ENCODE results near the gene LRRC31.

Gene LRRC31

DNA sequence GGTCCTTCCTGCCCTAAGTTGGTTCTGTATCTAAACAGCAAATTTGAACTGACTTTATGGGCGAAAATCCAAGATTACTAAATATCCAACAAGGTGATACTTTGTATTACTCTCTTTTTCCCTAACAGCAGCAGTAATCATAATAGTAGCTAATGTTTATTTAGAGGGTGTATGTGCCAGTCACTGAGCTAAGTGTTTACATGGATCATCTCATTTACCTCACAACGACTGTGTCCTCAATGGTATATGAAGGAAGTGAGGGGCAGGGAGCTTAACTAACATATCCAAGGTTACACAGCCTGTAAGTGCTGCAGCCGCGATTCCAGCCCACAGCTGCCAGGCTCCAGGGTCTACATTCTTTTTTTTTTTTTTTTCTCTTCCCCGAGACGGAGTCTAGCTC is 46.8 kb downstream of the LRRC31 start:
- no peak overlapping the region for H3K27ac ChIP-seq
- no peaks in the 10 kb centered on the region for H3K36me3 ChIP-seq (ENCODE audit: insufficient read depth)
- TF ChIP-seq CTCF (conservative IDR thresholded peaks at IDR 0.05; ENCODE audit: low read depth, low read length) = no peak
- no peak overlapping the region for H3K4me3 ChIP-seq (IDR thresholded peaks at IDR 0.05; ENCODE audit: insufficient read depth, low read depth, low read length)
- H3K4me1 ChIP-seq (ENCODE audit: low read depth, poor library complexity, severe bottlenecking) = peaks cover 5% of the 10 kb centered on the region
- H4K20me1 ChIP-seq (ENCODE audit: insufficient read depth) = no peaks in the 10 kb centered on the region
- no peak overlapping the region for H3K4me2 ChIP-seq
- H3K79me2 ChIP-seq (ENCODE audit: insufficient read depth, low read depth) = no peaks in the 10 kb centered on the region
- H2AFZ ChIP-seq (ENCODE audit: low read depth) = no peak overlapping the region
- no peak overlapping the region for H3K9ac ChIP-seq
- H3K27me3 ChIP-seq (ENCODE audit: insufficient read depth, low read depth) = no peaks in the 10 kb centered on the region

- Histone ChIP-seq H3K4me3 (IDR thresholded peaks at IDR 0.05; ENCODE audit: insufficient read depth, low read depth, low read length) (no peak overlapping the region), H3K4me1 (ENCODE audit: low read depth, poor library complexity, severe bottlenecking) (peaks cover under 1% of the 10 kb centered on the region), H2AFZ (ENCODE audit: low read depth) (no peak overlapping the region), H3K27ac (no peak overlapping the region), H3K9ac (no peak overlapping the region), H4K20me1 (ENCODE audit: insufficient read depth) (no peaks in the 10 kb centered on the region), H3K4me2 (no peak overlapping the region), H3K79me2 (ENCODE audit: insufficient read depth, low read depth) (no peaks in the 10 kb centered on the region), H3K36me3 (ENCODE audit: insufficient read depth) (no peaks in the 10 kb centered on the region), H3K27me3 (ENCODE audit: insufficient read depth, low read depth) (no peaks in the 10 kb centered on the region)
- no peak for TF ChIP-seq CTCF (conservative IDR thresholded peaks at IDR 0.05; ENCODE audit: low read depth, low read length)
These were observed 47.2 kb downstream of the LRRC31 start for GRCh38 chr3:169822540-169822939.

GRCh38 chr3:169822091-169822490 is 47.6 kb downstream of the LRRC31 start:
- H3K36me3 ChIP-seq (ENCODE audit: insufficient read depth) = no peaks in the 10 kb centered on the region
- no peaks in the 10 kb centered on the region for H3K27me3 ChIP-seq (ENCODE audit: insufficient read depth, low read depth)
- no peak overlapping the region for H2AFZ ChIP-seq (ENCODE audit: low read depth)
- no peak for TF ChIP-seq CTCF (conservative IDR thresholded peaks at IDR 0.05; ENCODE audit: low read depth, low read length)
- no peak overlapping the region for H3K27ac ChIP-seq
- H3K4me3 ChIP-seq (IDR thresholded peaks at IDR 0.05; ENCODE audit: insufficient read depth, low read depth, low read length) = no peak overlapping the region
- H3K4me2 ChIP-seq = no peak overlapping the region
- H3K4me1 ChIP-seq (ENCODE audit: low read depth, poor library complexity, severe bottlenecking) = no peaks in the 10 kb centered on the region
- no peaks in the 10 kb centered on the region for H4K20me1 ChIP-seq (ENCODE audit: insufficient read depth)
- no peak overlapping the region for H3K9ac ChIP-seq
- H3K79me2 ChIP-seq (ENCODE audit: insufficient read depth, low read depth) = no peaks in the 10 kb centered on the region

- Histone ChIP-seq H4K20me1 (ENCODE audit: insufficient read depth) (no peaks in the 10 kb centered on the region), H3K79me2 (ENCODE audit: insufficient read depth, low read depth) (no peaks in the 10 kb centered on the region), H3K27ac (no peak overlapping the region), H3K36me3 (ENCODE audit: insufficient read depth) (no peaks in the 10 kb centered on the region), H3K4me2 (no peak overlapping the region), H3K4me1 (ENCODE audit: low read depth, poor library complexity, severe bottlenecking) (peaks cover 4% of the 10 kb centered on the region), H3K4me3 (IDR thresholded peaks at IDR 0.05; ENCODE audit: insufficient read depth, low read depth, low read length) (no peak overlapping the region), H3K27me3 (ENCODE audit: insufficient read depth, low read depth) (no peaks in the 10 kb centered on the region), H3K9ac (no peak overlapping the region), H2AFZ (ENCODE audit: low read depth) (no peak overlapping the region)
- TF ChIP-seq CTCF (conservative IDR thresholded peaks at IDR 0.05; ENCODE audit: low read depth, low read length) = no peak
These were observed 51.4 kb downstream of the LRRC31 start for GRCh38 chr3:169818316-169818715.

Measured in KMS-11 (cell line).